ENCODE data around the gene IRS2.
"Not testable (repeated sequence)": the region's sequence is repeated elsewhere in the genome, so short reads cannot be mapped to it uniquely, and the experiment has no call there.

The IRS2 gene

DNA sequence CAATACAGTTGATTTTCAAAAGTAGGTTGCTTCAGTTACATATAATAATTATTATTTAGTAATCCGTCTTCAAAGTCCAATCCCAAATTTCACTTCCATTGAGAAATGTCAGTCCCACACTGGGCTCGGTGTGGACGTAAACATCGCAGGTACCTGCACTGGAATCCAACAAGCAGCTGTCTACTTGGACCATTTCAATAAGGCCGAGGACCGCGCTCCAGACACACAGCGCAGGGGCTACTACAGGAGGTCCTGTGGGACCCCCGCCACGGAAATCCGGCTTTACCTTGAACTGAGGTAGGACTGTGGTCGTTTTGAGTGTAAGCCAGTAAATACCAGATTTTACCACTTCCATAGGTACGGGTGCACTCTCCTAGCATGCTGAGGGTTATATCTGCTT is 30.8 kb downstream of the IRS2 start:
- no peak for DNase-seq

DNA sequence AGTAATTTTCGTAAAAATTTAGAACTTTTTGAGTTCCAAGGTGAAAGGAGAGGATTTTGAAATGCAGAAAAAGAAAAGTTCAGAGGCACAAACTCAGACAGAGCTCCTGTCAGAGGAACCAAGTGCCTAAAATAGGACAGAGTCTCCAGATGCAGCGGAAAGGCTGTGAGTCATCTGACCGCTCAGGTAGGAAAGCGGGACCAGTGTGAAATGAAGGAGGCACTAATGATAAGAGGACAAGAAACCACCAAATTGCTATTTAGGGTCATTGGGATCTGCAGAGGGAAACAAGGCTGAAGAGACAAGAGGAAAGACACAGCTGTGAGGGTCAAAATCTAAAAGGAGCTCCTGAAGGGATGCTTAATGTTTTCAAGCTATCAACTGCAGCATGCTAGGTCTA is 34.9 kb downstream of the IRS2 start:
- no peak for DNase-seq

DNA sequence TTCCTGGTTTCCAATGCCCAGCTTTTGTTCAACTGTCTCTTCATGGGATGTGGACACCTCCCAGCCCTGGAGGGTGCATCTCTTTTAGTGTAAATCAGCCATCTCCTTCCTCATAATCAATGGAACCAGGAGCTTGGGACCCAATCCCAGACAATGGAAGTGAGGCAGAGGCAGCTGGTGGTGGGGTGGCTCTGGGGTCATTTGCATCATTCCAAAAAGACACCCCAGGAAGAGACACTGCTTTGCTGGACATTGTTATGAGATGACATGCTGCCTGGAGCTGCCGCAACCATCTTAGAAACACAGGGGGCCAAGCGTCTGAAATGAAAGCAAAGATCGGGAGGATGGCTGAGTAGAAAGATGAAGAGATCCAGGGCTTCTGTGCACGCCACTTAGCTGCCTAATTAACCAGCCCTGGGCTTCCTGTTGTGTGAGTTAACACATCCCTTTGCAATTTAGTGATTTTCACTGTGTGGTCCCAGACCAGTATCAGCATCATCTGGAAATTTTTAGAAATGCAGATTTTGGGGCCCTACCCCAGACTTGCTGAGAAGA is 36.1 kb downstream of the IRS2 start:
- no peak for DNase-seq

DNA sequence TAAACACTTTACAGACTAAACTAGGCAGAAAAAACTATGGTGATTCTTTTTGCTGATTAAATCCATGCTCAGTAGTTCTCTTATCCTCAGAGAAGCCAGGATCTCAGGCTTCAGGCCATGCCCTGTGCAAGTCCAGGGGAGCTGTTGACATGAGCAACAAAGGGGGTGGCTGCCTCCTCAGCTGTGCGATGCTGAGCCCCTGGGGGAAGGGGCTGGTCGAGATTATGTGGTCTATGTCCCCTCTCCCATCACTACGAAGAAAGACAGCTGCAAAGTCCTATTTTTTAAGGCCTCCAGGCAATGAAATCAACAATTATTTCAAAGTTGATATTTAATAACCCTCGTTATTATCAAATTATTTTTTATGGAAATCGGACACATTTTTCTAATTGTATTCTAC is 37.0 kb downstream of the IRS2 start:
- no peak for DNase-seq

DNA sequence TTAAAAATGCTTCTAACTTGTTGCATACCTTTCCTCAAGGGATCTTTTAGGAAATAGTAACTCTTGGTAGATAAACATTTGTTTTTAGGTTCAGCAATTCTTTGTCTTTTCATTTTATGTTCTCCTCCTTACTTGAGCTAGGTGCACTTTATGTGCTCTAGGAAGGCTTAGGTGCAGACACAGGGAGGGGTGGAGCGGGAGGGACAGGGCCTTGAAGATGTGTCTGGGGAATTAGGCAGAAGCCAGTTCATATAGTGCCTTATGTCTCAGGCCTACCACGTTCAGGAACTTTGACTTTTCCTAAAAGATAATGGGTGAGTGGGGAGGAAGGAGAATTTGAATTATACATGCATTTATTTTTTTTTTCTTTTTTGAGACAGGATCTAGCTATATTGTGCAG is 37.7 kb downstream of the IRS2 start:
- DNase-seq: no peak

DNA sequence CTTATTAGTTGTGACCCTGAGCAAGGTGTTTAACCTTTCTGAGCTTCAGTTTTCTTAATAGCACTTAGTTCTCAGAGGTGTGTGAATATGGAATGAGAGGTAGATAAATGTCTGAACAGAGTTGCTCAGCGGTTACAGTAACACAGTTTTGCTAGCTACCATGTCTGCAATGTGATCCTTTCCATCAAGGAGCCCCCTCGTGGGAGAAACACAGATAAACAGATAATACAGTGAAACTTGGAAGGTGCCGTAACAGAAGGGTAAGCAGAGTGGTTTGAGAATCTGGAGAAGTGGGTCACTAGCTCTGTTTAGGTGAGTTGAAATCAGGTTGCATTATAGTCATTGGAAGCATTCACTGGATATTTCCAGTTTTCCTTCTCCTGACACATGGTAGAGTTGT is 38.9 kb downstream of the IRS2 start:
- no peak for DNase-seq

DNA sequence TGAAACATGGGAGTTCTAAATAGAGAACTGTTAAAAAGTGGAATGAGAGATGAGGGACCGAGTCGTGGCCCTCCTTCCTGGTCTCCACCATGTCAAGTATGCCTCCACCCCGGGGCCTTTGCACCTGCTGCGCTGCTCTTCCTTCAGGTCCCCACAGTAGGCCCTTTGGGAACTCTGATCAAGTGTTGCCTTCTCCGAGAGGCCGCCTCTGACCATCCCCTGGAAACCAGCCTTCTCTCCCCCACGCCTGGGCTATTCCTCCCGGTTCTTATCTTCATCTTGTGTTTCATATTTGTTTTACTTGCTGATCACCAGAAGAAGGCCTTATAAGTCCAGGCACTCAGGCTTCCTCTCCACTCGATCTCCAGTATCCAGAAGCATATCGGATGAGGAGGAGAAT is 40.0 kb downstream of the IRS2 start:
- no peak for DNase-seq

DNA sequence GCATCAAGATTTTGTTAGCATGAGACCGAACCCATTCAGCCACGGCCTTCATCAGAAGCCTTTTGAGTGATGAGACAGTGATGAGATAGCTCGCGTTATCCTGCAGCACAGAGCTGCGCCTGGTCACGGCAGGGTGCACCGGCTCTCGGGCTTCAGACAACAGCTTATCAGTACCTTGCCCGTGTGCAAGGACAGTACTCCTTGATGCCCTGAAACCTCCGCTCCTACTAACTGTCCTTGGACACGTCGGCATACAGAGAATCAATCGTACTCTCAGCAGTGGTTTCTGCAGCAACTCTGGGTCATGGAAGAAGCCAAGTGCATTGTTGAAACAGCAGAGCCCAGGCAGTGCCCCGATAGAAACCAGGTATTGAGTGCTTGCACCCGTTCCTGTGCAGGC is 40.7 kb downstream of the IRS2 start:
- DNase-seq: no peak

DNA sequence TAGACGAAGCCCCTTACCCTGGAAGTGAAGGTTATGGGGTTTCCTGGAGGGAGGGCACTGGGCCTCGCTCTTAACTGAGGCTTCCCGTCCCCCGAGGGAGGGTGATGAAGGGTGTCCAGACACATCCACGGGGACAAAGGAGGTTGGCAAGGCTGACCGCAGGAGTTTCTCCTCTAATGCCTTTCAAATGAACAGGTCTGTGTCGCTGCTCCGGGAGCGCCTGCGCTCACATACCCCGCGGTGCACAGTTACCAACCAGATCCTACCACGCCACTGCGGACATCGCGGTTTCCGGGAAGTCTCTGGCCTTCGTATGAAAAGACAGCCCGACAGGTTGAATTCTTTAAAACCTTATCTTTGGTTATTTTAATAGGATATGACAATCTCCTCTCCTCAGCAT is 41.3 kb downstream of the IRS2 start:
- no peak for DNase-seq

DNA sequence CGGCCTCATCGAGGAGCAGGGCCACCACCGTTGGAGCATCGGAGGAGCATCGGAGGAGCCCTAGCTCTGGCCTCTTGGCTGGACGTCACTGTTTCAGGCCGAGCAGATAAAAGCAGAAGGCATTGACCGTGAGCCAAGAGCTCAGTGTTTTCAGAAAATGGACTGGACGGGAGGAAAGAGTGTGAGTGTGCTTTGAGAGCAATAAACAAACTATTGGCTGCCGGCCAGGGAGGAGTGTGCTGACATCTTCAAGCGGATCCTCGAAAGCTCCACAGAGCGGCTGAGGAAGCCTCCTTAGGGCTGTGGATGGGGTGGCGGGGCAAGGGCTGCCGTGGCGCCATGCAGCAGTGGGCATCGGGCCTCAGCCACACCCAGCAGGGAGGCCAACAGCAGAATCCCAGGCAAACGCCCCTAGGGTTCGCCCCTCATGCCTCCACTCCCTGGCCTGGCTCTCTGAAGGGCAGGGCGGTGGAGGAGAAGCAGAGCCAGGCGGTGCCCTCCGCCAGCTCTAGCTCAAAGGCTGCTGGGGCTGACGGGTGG is 41.8 kb downstream of the IRS2 start:
- DNase-seq: no peak

DNA sequence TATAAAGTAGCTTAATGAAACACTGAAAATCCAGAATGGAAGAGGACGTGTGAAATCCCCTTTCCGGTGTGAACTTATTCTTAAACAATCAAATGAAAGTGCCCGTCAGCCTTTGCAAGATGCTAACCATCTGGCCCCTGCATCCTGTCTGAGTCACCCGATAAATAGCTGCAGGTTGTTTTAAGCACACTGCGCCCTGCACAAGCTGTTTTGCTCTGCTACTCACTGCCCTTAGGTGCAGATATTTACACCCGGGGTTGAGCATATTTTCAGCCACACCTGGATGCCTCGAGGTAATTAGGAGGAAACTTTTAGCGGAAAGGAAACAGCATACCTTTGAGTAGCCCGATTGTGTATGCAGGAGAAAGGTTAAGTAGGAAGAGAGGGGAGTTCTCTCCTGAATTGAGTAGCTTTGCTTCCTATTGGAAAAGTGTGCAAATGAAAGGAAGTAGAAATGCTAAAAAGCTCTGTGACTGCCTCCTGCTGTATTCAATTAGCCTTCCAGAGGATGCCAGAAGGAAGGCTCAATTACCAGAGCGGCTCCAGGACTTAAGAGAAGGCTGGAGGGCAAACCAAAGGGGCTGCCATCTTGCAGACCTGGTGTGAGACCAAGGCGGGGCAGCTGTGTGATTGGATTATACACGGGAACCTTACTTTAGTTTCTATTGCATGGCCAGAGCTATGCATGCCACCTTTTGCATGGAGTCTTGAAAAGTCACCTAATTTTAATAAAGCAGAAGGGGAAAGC is 42.5 kb downstream of the IRS2 start:
- DNase-seq: peak; percentile 51

DNA sequence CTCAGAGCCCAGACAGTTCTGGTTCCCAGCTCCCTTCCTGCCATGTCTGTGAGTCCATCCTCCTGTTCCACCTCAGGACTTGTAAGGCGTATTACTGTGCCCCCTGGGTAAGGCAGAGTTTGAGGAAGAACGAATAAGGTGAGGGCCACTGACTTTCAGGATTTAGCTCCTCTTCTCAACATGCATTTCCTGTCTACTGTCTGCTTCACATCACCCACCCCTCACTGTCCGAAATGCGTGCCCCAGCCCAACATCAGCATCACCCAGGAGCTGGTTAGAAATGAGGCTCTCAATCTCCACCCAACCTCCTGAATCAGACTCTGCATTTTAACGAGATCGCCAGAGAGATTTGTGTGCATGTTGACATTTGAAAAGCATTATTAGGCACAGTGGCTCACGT is 44.4 kb downstream of the IRS2 start:
- DNase-seq: no peak

DNA sequence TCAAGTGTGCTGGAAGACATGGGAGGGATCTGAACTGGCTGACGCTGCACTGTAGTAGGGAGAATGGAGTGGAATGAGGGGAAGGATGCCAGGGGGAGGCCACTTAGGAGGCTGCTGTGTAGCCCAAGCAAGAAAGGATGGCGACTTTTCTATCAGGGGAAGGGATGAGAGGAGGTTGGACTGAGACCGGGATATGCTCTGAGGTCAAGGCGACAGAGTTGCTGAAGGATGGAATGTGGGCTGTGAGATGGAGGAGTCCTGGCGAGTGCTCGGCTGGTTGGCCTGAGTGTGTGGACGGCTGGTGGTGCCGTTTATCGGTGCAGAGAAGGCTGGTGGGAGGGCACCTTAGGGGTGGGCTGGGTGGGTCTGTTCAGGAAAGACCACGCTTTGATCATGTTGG is 45.7 kb downstream of the IRS2 start:
- no peak for DNase-seq

DNA sequence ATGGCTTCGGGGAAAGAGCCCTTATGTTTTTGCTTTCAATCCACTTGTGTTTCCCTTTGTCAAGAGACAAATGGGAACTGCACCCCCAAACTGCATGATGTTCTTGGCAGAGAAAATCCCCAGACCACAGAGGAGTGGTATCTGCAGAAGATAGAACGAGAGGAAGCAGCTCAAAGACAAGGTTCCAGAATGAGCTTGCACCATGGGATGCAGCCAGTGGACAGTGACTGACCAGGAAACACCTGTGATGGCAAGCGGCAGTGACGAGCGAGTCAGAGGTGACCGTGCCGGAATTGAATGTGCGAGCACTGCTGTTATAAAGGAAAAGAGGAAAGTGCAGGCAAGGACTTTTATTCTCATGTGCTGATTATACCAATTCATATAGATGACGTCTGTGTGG is 46.3 kb downstream of the IRS2 start:
- no peak for DNase-seq

DNA sequence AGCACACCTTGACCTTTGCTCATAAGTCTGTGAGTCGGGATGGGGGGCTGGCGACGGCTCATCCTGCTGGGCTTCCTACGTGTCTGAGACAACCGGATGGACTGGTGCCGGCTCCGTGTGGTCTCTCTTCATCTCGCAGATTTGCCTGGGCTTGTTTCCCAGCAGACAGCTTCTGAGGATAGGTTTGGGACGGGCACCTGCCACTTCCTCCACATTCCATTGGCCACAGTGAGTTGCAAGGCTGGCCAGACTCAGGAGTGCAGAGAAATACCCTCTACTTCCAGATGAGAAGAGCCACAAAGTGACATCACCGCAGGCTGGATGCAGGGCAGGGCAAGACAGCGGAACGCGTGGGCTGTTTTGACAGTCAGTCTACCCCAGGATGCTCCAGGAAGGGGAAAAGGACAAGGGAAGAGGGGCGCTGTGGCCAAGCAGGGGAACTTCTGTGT is 48.1 kb downstream of the IRS2 start:
- no peak for DNase-seq

DNA sequence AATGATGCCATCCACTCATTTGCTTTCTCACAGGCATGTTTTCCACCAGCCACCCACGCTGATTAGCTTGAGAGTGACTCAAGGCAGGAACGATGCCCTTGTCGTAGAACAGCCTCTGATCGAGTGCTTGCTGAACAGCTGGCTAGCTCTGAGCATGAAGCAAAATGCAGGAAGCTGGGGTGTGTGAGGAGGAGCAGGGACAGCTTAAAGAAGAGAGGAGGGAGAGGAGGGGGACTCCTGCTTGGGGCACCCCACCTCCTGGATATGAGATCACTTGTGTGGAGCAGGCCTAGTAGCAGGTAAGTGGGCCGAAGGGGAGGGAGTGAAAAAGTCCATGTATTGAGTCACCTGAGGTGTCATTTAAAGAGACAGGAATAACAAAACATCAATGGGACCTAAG is 48.8 kb downstream of the IRS2 start:
- no peak for DNase-seq

DNA sequence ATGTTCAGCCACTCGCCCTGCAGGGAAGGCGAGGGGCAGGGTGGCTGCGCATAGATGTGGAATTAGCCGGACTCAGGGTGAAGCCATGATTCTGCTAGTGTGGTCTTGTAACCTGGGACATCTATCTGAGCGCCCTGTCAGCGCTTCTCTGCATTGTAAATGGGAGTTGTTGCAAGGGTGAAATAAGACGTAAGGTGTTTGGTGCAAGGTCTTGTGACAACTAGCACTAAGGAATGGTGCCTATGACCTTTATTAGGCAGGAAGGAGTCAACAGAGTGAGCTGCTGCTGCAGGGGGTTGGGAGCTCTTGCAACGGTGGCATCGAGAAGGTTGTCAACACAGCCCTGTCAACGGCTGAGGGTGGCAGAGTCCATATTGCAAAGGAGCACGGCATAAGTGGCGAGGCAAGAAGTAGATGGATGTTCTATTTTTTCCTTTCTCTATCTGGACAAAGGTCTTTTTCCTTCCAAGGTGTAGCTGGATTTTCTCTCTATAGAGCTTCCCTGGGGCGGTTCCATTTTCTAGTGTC is 49.3 kb downstream of the IRS2 start:
- DNase-seq: no peak

DNA sequence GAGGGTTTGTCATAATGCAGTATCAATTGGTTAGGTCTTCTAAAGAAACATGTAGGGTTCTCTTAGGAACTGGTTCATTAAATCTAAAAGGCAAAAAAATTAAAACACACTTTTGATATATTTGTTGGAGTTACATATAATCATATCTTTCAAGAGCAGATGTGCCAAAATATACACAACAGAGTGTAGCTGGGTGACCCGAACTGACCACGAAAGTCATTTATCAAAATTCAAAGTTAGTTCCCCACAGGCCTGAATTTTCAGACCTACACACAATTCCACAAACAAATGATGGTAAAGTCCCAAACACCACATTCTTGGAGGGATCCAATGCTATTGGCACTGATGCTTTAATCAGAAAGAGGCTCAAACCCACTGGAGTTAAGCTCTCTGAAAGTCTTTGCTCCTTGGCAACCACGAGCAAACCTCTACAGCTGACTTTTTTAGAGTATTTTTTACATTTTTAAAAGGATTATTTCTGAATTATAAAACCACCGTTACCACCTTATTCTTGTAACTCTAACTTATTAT is 50.9 kb downstream of the IRS2 start:
- no peak for DNase-seq

DNA sequence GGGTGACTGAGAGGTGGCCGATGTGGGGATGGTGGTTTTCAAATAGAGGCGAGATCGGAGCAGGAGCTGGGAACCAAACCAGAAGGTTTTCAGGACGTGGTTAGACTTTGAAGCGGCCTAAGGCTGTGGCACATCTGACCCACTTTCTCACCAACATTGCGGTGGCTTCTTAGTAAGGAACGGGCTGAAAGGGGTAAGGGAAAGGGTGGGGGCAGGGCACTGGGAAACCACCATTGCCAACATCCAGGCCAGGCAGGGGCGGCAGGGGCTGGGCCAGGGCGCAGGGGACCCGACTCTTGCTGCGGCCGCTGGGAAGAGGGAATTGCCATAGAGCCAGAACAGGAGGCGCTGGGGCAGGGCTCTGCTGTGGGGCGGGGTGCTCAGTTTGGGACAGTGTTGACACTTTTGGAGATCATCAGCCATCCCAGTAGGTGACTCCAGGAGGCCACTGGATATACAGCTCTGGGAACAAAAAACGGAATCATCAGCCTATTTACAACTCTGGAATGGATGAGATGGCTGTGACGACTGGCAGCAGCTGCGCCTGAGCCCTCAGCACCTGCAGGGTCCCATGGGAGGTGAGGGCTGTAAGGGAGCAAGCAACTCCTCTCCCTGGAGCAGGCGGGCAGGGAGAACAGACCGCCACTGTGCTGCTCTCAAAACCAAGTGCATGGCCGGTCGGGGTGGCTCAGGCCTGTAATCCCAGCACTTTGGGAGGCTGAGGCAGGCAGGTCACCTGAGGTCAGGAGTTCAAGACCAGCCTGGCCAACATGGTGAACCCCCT is 52.2 kb downstream of the IRS2 start:
- DNase-seq: no peak

DNA sequence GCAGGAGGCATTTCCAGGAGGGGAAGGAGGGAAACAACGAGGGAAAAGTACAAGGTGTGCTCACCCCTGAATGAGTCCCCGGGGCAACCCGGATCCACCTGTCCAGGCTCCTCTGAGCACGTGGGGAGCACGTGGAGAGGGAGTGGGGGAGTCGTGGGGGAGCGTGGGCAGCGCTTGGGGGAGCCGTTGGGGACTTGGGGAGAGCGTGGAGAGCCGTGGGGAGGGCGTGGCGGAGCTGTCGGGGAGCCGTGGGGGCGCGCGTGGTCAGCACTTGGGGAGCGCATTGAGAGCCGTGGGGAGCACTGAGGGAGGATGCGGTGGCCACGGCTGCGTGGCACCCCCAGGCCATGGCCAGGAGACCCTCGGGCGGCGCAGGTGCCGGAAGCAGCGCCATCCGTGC is 52.8 kb downstream of the IRS2 start:
- no peak for DNase-seq

DNA sequence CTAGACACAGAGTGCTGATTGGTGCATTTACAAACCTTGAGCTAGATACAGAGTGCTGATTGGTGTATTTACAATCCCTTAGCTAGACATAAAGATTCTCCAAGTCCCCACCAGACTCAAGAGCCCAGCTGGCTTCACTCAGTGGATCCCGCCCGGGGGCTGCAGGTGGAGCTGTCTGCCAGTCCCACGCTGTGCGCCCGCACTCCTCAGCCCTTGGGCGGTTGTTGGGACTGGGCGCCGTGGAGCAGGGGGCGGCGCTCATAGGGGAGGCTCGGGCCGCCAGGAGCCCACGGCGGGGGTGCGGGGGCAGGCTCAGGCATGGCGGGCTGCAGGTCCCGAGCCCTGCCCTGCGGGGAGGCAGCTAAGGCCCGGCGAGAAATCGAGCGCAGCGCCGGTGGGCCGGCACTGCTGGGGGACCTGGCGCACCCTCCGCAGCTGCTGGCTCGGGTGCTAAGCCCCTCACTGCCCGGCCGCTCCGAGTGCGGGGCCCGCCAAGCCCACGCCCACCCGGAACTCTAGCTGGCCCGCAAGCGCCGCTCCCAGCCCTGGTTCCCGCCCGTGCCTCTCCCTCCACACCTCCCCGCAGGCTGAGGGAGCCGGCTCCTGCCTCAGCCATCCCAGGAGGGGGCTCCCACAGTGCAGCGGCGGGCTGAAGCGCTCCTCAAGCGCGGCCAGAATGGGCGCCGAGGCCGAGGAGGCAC is 53.8 kb downstream of the IRS2 start:
- not testable (repeated sequence) for DNase-seq

DNA sequence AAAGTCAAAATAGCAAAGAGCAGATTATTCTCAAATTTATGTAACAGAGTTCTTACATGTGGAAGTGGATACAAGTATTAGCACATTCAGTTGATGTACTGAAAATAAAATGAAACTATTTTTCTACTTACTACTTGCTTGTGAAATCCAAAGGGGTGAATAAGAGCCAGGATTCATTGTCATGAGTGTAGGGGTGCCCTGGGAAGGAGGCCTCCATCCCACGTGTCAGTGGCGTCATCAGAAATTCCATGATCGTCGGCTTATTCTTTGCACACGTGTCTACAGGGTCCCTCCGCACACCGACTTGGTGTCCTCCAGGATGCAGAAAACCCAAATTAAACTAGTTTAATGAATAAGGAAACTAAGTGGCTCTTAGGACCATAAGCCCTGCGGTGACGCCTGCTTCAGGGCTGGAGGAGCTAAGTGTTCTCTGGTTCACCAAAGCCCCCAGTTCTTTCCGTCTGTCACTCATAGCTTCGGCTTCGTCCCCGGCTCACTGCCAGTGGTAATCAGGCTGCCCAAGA is 55.5 kb downstream of the IRS2 start:
- no peak for DNase-seq

All from 8988T (cell line).